Measurements from ENCODE around the gene PNMA8A.

Gene PNMA8A, protein sequence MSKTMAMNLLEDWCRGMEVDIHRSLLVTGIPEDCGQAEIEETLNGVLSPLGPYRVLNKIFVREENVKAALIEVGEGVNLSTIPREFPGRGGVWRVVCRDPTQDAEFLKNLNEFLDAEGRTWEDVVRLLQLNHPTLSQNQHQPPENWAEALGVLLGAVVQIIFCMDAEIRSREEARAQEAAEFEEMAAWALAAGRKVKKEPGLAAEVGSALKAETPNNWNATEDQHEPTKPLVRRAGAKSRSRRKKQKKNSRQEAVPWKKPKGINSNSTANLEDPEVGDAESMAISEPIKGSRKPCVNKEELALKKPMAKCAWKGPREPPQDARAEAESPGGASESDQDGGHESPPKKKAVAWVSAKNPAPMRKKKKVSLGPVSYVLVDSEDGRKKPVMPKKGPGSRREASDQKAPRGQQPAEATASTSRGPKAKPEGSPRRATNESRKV

GRCh38 chr19:46471116-46471733 lies at the start of gene PNMA8A:
Gene PNMA8A (minus strand): TSS chr19:46471563. CDS start chr19:46471035, 528 bp downstream.
- TF ChIP-seq, protein P1, sequence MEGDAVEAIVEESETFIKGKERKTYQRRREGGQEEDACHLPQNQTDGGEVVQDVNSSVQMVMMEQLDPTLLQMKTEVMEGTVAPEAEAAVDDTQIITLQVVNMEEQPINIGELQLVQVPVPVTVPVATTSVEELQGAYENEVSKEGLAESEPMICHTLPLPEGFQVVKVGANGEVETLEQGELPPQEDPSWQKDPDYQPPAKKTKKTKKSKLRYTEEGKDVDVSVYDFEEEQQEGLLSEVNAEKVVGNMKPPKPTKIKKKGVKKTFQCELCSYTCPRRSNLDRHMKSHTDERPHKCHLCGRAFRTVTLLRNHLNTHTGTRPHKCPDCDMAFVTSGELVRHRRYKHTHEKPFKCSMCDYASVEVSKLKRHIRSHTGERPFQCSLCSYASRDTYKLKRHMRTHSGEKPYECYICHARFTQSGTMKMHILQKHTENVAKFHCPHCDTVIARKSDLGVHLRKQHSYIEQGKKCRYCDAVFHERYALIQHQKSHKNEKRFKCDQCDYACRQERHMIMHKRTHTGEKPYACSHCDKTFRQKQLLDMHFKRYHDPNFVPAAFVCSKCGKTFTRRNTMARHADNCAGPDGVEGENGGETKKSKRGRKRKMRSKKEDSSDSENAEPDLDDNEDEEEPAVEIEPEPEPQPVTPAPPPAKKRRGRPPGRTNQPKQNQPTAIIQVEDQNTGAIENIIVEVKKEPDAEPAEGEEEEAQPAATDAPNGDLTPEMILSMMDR (IDR thresholded peaks at IDR 0.05; ENCODE audit: control insufficient read depth, extremely low read depth, insufficient read depth): no peak
- no peak for DNase-seq (ENCODE audit: low read depth)
- no peak within 1 kb of the TSS for H3K4me3 ChIP-seq (ENCODE audit: low read depth, low read length)

DNA sequence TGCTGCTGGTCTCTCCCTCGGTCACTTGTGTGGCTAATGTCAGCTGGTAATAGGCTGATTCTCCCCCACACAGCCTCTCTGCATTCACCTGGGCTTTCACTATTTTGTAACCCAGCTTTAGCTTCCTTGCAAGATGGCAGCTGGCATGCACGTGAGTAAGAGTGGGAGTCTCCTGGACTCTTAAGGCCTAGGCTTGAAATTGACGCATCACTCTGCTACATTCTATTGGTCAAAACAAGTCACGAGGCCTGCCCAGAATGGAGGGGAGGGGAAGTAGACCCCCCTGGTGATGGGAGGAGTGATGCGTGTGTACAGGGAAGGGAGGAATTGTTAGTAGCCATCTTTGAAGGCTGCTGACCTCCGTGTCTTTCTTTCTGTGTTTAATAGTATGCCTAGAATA lies 49.3 kb upstream of the PNMA8A start:
- DNase-seq (ENCODE audit: low read depth): no peak
- TF ChIP-seq, protein P1 (IDR thresholded peaks at IDR 0.05; ENCODE audit: control insufficient read depth, extremely low read depth, insufficient read depth): no peak

GRCh38 chr19:46517471-46517870 lies 46.1 kb upstream of the PNMA8A start:
- TF ChIP-seq, protein P1 (IDR thresholded peaks at IDR 0.05; ENCODE audit: control insufficient read depth, extremely low read depth, insufficient read depth): no peak
- DNase-seq (ENCODE audit: low read depth): no peak
- no peak overlapping the region for H3K4me3 ChIP-seq (ENCODE audit: low read depth, low read length)

More for the DNA sequence above, 49.3 kb upstream of the PNMA8A start:
- no peak overlapping the region for H3K4me3 ChIP-seq (ENCODE audit: low read depth, low read length)

GRCh38 chr19:46515879-46516350 lies 44.6 kb upstream of the PNMA8A start:
- H3K4me3 ChIP-seq (ENCODE audit: low read depth, low read length): no peak overlapping the region
- no peak for DNase-seq (ENCODE audit: low read depth)
- TF ChIP-seq, protein P1 (IDR thresholded peaks at IDR 0.05; ENCODE audit: control insufficient read depth, extremely low read depth, insufficient read depth): peak; percentile 41

DNA sequence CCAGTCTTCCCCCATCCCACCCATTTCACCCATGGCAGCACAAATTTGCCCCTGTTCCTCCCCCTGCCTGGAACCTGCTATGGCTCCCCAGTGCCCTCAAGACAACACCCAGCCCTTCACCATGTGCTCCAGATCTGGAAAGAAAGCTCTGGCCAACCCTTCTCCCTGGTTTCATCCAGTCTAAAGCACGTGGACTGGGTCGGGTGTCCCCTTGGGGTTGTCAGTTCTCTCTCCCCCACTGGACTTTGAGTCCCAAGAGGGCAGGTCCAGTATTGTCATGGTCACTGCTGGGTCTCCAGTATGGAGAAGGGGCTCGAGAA lies 43.9 kb upstream of the PNMA8A start:
- TF ChIP-seq, protein P1 (IDR thresholded peaks at IDR 0.05; ENCODE audit: control insufficient read depth, extremely low read depth, insufficient read depth): no peak
- H3K4me3 ChIP-seq (ENCODE audit: low read depth, low read length): no peak overlapping the region
- no peak for DNase-seq (ENCODE audit: low read depth)

DNA sequence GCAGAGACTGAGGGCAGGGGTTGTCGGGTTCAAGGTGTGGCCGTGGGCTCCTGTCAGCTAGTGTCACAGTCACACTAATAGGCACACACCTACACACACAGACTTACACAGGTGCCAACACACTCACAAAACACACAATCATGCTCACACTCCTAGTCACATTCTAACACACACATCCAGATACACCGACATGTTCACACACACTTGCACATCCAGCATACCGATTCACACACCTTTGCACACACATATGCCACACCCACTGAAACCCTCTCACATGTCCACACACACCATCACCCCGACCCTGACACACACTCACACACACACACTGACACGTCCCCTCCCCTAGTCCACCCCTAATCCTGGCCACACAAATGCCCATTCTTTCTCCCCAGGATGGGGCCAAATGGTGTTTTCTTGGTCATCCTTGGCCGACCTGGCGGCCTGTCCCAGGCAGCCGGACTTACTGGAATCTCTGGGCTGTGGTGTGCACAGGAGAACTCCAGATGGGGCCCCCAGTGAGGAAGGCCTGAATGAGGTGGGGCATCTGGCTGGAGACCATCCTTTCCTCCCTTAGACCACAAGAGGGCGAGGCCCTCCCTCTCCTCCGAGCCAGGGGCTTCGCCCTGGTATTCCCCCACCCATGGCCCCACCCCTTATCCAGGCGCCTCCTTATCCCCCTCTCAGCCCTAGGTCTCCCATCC lies 43.4 kb upstream of the PNMA8A start:
- TF ChIP-seq, protein P1 (IDR thresholded peaks at IDR 0.05; ENCODE audit: control insufficient read depth, extremely low read depth, insufficient read depth): no peak
- H3K4me3 ChIP-seq (ENCODE audit: low read depth, low read length): no peak overlapping the region
- DNase-seq (ENCODE audit: low read depth): no peak
